Endothelial cell of umbilical vein (primary cell): ENCODE data around the gene ZNF143.

ENCODE experiments used
- EZH2 ChIP-seq: IDR thresholded peaks from 2 replicates; pipeline ENCODE4 v1.6.1; 2012; ENCODE audit warnings: borderline replicate concordance, low read depth, mild to moderate bottlenecking, moderate library complexity, low read length, inconsistent platforms; ENCODE audit not compliant: severe bottlenecking
- POLR2A ChIP-seq: IDR thresholded peaks from 2 replicates; pipeline ENCODE4 v1.6.1; 2012; ENCODE audit warnings: low read depth, mild to moderate bottlenecking, control low read depth, low read length
- TF ChIP-seq, protein P1 (sequence below), 2 donors: IDR thresholded peaks; 1 replicate in 1 of 2; 2 replicates in 1 of 2; pipeline ENCODE4 v1.5.1; 2011; ENCODE audit warnings: low read length in 2 of 2, mild to moderate bottlenecking in 2 of 2, moderate library complexity in 2 of 2, control low read depth in 1 of 2, inconsistent platforms in 1 of 2, low read depth in 1 of 2; ENCODE audit not compliant: insufficient read depth in 1 of 2; ENCODE audit errors: extremely low read depth in 1 of 2
- TF ChIP-seq, protein P2 (sequence below): IDR thresholded peaks from 2 replicates; pipeline ENCODE4 v1.6.1; 2011; ENCODE audit not compliant: insufficient read depth, insufficient read length

DNA sequence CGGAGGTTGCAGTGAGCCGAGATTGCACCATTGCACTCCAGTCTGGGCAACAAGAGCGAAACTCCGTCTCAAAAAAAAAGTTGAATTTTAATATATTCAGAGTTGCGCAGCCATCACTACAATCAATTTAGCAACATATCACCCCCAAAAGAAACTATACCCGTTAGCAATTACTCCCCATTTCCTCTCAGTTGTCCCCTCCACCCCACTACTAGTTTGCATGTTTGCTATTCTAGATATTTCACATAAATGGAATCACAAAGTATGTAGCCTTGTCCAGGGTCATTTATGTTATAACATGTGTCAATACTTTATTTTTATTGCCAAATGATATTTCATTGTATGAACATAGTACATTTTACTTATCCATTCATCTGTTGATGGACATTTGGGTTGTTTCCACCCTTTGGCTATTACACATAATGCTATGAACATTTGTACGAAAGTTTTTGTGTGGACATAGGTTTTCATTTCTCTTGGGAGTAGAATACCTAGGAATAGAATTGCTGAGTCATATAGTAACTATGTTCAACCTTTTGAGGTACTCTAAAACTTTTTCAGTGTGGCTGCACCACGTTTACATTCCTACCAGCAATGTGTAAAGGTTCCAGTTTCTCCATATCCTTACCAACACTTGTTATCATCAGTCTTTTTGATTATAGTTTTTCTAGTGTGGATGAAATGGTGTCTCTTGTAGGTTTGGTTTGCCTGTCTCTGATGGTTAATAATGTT is 2.2 kb downstream of the ZNF143 start:
- TF ChIP-seq EZH2, result no peak
- no peak for TF ChIP-seq POLR2A
- TF ChIP-seq, protein P1, sequence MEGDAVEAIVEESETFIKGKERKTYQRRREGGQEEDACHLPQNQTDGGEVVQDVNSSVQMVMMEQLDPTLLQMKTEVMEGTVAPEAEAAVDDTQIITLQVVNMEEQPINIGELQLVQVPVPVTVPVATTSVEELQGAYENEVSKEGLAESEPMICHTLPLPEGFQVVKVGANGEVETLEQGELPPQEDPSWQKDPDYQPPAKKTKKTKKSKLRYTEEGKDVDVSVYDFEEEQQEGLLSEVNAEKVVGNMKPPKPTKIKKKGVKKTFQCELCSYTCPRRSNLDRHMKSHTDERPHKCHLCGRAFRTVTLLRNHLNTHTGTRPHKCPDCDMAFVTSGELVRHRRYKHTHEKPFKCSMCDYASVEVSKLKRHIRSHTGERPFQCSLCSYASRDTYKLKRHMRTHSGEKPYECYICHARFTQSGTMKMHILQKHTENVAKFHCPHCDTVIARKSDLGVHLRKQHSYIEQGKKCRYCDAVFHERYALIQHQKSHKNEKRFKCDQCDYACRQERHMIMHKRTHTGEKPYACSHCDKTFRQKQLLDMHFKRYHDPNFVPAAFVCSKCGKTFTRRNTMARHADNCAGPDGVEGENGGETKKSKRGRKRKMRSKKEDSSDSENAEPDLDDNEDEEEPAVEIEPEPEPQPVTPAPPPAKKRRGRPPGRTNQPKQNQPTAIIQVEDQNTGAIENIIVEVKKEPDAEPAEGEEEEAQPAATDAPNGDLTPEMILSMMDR (IDR thresholded peaks at IDR 0.05; ENCODE audit: extremely low read depth in 1 of 2, insufficient read depth in 1 of 2, low read depth in 1 of 2, low read length in 2 of 2), result no peak
- TF ChIP-seq, protein P2, sequence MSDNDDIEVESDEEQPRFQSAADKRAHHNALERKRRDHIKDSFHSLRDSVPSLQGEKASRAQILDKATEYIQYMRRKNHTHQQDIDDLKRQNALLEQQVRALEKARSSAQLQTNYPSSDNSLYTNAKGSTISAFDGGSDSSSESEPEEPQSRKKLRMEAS, result no peak
